ENCODE measurements around the gene NGEF. TPM values are rescaled to one million over a fixed set of nuclear protein-coding genes. Genes with fewer than 3 reads are reported as not detected.

NGEF gene
- polyA plus RNA-seq, 3 donors, result 0.11 to 2.2 (median 0.58) TPM

GRCh38 chr2:232883116-232883721 lies 129.8 kb downstream of the NGEF start:
- 90 to 93% (median 92%) methylated on average over 29 of the region's 29 CpGs for WGBS, 3 donors
- H3K27ac ChIP-seq (ENCODE audit: low read depth, low read length), result no peak overlapping the region

GRCh38 chr2:232882505-232883115 lies 130.4 kb downstream of the NGEF start:
- 91 to 96% (median 91%) methylated on average over 18 to 20 of the region's 20 CpGs for WGBS, 3 donors
- H3K27ac ChIP-seq (ENCODE audit: low read depth, low read length), result no peak overlapping the region

- 93 to 94% (median 93%) methylated on average over 17 of the region's 17 CpGs for WGBS, 3 donors
- H3K27ac ChIP-seq (ENCODE audit: low read depth, low read length), result no peak overlapping the region
Measured at GRCh38 chr2:232882085-232882484, 131.0 kb downstream of the NGEF start.

GRCh38 chr2:232880764-232881351 lies 132.2 kb downstream of the NGEF start:
- 77 to 85% (median 79%) methylated on average over 17 of the region's 17 CpGs for WGBS, 3 donors
- H3K27ac ChIP-seq (ENCODE audit: low read depth, low read length), result no peak overlapping the region

GRCh38 chr2:232879618-232880494 lies 133.2 kb downstream of the NGEF start:
- H3K27ac ChIP-seq (ENCODE audit: low read depth, low read length), result no peak overlapping the region
- 88 to 91% (median 88%) methylated on average over 19 to 21 of the region's 21 CpGs for WGBS, 3 donors

GRCh38 chr2:232878855-232879617 lies 134.0 kb downstream of the NGEF start:
- H3K27ac ChIP-seq (ENCODE audit: low read depth, low read length), result no peak overlapping the region
- 87 to 89% (median 87%) methylated on average over 20 of the region's 20 CpGs for WGBS, 3 donors

GRCh38 chr2:232877940-232878511 lies 135.0 kb downstream of the NGEF start:
- H3K27ac ChIP-seq (ENCODE audit: low read depth, low read length), result no peak overlapping the region
- whole genome bisulfite sequencing, 3 donors, result 93 to 97% (median 97%) methylated on average over 13 of the region's 13 CpGs

GRCh38 chr2:232876978-232877441 lies 136.0 kb downstream of the NGEF start:
- WGBS, 3 donors, result 23 to 40% (median 23%) methylated on average over 17 to 21 of the region's 21 CpGs
- H3K27ac ChIP-seq (ENCODE audit: low read depth, low read length), result no peak overlapping the region

DNA sequence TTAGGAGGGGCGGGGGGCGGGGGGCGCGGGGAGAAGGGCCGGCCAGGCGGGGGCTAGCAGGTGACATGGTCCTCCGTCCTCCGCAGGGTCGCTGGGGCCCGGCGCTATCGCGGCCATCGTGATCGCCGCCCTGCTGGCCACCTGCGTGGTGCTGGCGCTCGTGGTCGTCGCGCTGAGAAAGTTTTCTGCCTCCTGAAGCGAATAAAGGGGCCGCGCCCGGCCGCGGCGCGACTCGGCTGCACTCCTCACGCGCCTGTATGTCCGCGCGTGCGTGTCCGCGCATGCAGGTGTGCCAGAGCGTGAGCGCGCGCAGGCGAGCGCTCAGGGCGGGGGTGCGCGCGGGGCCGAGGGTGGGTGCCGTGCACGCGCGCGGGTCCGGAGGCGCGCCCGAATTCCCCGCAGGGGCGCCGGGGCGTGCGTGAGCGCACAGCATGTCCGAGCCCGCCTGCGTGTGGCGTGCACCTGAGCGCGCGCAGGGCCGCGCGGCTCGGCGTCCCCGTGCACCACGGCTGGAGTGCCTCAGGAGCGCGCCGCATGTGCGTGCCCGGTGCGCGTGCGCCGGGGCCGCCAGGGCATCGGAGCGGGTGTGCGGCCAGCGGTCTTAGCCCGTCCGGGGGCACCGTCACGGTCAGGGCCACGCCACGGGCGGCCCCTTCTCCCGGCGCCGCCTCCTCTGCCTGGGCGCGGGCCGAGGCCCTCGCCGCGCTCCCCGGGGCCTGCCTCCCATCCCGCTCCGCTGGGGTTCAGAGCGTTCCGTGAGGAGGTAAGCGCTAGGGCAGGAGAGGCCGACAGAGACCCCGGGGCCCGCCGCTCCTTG lies 136.7 kb downstream of the NGEF start:
- no peak overlapping the region for H3K27ac ChIP-seq (ENCODE audit: low read depth, low read length)
- WGBS, 3 donors, result 0 to 2% (median 1%) methylated on average over 84 to 118 of the region's 119 CpGs

GRCh38 chr2:232875256-232876121 lies 137.6 kb downstream of the NGEF start:
- H3K27ac ChIP-seq (ENCODE audit: low read depth, low read length), result no peak overlapping the region
- WGBS, 3 donors, result 21 to 26% (median 24%) methylated on average over 30 to 37 of the region's 37 CpGs

GRCh38 chr2:232874677-232875223 lies 138.3 kb downstream of the NGEF start:
- WGBS, 3 donors, result 93 to 96% (median 94%) methylated on average over 16 of the region's 16 CpGs

GRCh38 chr2:232873909-232874641 lies 139.0 kb downstream of the NGEF start:
- WGBS, 3 donors, result 70 to 84% (median 80%) methylated on average over 6 of the region's 6 CpGs
- H3K27ac ChIP-seq (ENCODE audit: low read depth, low read length), result no peak overlapping the region

More at GRCh38 chr2:232874677-232875223, 138.3 kb downstream of the NGEF start:
- no peak overlapping the region for H3K27ac ChIP-seq (ENCODE audit: low read depth, low read length)

- H3K27ac ChIP-seq (ENCODE audit: low read depth, low read length), result no peak overlapping the region
- 94 to 97% (median 95%) methylated on average over 11 to 14 of the region's 14 CpGs for WGBS, 3 donors
Measured at GRCh38 chr2:232873292-232873908, 139.7 kb downstream of the NGEF start.

GRCh38 chr2:232872826-232873225 lies 140.2 kb downstream of the NGEF start:
- 89 to 93% (median 91%) methylated on average over 9 of the region's 9 CpGs for WGBS, 3 donors

More at GRCh38 chr2:232872826-232873225, 140.2 kb downstream of the NGEF start:
- no peak overlapping the region for H3K27ac ChIP-seq (ENCODE audit: low read depth, low read length)

Measured in adipose tissue (tissue), 3 donors.